Breast epithelium (tissue), 4 donors: ENCODE measurements around the gene CAPNS1. TPM values are rescaled to one million over a fixed set of nuclear protein-coding genes. Genes with fewer than 3 reads are reported as not detected.
"Not testable (repeated sequence)": the region's sequence is repeated elsewhere in the genome, so short reads cannot be mapped to it uniquely, and the experiment has no call there.

Experiments
- DNase-seq, 2 donors: peaks; one replicate each; pipeline ENCODE4 v3.0.0-alpha.2; 2019; ENCODE audit warnings: low spot score in 2 of 2
- H3K27ac ChIP-seq, 2 donors: fragments of 200-600 bp; sonication (generic) in 1 of 2; one replicate each; pipeline ENCODE4 v1.5.1; 2016 to 2019; ENCODE audit warnings: mild to moderate bottlenecking in 1 of 2
- H3K27me3 ChIP-seq, 2 donors: fragments of 200-600 bp; sonication (generic) in 1 of 2; one replicate each; pipeline versions ENCODE4 v1.5.1 to v1.6.0; 2017 to 2019; ENCODE audit warnings: control low read depth in 1 of 2, mild to moderate bottlenecking in 1 of 2
- H3K36me3 ChIP-seq: fragments of 200-600 bp; one replicate; pipeline ENCODE4 v1.5.1; 2019
- H3K4me1 ChIP-seq, 2 donors: fragments of 200-600 bp; sonication (generic); one replicate each; pipeline ENCODE4 v1.5.1; 2016 to 2019; ENCODE audit warnings: control low read depth in 1 of 2
- H3K4me3 ChIP-seq, 3 donors: fragments of 200-600 bp; sonication (generic); 1 replicate in 2 of 3; 2 replicates in 1 of 3; pipeline ENCODE4 v1.5.1; 2016 to 2019; ENCODE audit warnings: mild to moderate bottlenecking in 3 of 3, moderate library complexity in 2 of 3
- H3K9me3 ChIP-seq, 2 donors: fragments of 200-600 bp; sonication (generic) in 1 of 2; one replicate each; pipeline ENCODE4 v1.5.1; 2016 to 2019; ENCODE audit warnings: control low read depth in 1 of 2
- POLR2A ChIP-seq: fragments of 450-650 bp; IDR thresholded peaks from one replicate; pipeline ENCODE4 v1.6.1; 2016; ENCODE audit warnings: antibody characterized with exemption, mild to moderate bottlenecking, moderate library complexity
- POLR2AphosphoS5 ChIP-seq, 3 donors: sonication (generic); formaldehyde crosslinking; IDR thresholded peaks; one replicate each; pipeline ENCODE4 v1.6.1; 2017; ENCODE audit warnings: antibody characterized with exemption in 3 of 3
- intact Hi-C: fragments of 100-400 bp; cut with DNase I; formaldehyde crosslinking; loops from one replicate; pipeline ENCODE4 v1.15.1; 2023; ENCODE audit warnings: low total_unique reads
- total RNA-seq, 3 donors: library from RNA; depleted of rRNA; stranded (reverse); fragments of >200 nt; gene quantifications; one replicate each; pipeline ENCODE4 v1.1.0, GENCODE V29; 2016
- TF ChIP-seq, protein P1 (sequence below), 3 donors: fragments of 450-650 bp; IDR thresholded peaks; one replicate each; pipeline ENCODE4 v1.5.1; 2016 to 2017; ENCODE audit warnings: antibody characterized with exemption in 3 of 3, mild to moderate bottlenecking in 3 of 3, moderate library complexity in 3 of 3

Gene CAPNS1
- total RNA-seq, 3 donors from 2014 or later: 144 to 286 (median 200) TPM

DNA sequence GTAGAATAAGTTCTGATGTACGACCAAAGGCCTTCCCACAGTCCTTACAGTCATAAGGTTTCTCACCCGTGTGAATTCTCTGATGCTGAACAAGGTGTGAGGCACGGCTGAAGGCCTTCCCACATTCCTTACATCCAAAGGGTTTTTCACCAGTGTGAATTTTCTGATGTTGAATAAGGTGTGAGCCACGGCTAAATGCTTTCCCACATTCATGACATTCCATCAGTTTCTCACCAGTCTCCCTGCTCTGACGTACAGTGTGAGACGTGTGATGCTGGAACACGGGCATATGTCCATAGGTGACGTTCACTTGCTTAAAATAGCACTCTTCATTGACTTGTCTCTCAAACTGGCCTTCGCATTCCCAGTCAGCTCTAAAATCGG lies 43.4 kb downstream of the CAPNS1 start:
- intact Hi-C loops: no loop called here
- TF ChIP-seq, protein P1, sequence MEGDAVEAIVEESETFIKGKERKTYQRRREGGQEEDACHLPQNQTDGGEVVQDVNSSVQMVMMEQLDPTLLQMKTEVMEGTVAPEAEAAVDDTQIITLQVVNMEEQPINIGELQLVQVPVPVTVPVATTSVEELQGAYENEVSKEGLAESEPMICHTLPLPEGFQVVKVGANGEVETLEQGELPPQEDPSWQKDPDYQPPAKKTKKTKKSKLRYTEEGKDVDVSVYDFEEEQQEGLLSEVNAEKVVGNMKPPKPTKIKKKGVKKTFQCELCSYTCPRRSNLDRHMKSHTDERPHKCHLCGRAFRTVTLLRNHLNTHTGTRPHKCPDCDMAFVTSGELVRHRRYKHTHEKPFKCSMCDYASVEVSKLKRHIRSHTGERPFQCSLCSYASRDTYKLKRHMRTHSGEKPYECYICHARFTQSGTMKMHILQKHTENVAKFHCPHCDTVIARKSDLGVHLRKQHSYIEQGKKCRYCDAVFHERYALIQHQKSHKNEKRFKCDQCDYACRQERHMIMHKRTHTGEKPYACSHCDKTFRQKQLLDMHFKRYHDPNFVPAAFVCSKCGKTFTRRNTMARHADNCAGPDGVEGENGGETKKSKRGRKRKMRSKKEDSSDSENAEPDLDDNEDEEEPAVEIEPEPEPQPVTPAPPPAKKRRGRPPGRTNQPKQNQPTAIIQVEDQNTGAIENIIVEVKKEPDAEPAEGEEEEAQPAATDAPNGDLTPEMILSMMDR (IDR thresholded peaks at IDR 0.05): no peak
- TF ChIP-seq POLR2AphosphoS5 (IDR thresholded peaks at IDR 0.05): no peak
- no peak for TF ChIP-seq POLR2A
- Histone ChIP-seq H3K27ac (no peak overlapping the region), H3K27me3 (no peaks in the 10 kb centered on the region), H3K36me3 (no peaks in the 10 kb centered on the region), H3K9me3 (no peaks in the 10 kb centered on the region), H3K4me1 (no peaks in the 10 kb centered on the region), H3K4me3 (no peak overlapping the region)
- DNase-seq: no peak

DNA sequence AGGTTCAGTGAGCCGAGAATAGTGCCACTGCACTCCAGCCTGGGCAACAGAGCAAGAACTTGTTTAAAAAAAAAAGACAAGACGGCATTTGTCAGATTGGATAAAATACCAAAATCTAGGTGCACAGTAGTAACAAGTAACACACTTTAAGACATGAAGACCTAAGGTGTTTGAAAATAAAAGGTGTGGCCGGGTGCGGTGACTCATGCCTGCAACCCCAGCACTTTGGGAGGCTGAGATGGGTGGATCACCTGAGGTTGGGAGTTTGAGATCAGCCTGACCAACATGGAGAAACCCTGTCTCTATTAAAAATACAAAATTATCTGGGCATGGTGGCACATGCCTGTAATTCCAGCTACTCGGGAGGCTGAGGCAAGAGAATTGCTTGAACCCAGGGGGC lies 46.9 kb downstream of the CAPNS1 start:
- H3K27ac ChIP-seq, H3K9me3 ChIP-seq, H3K36me3 ChIP-seq, H3K27me3 ChIP-seq, intact Hi-C loops, H3K4me1 ChIP-seq, DNase-seq, H3K4me3 ChIP-seq: not testable (repeated sequence)

DNA sequence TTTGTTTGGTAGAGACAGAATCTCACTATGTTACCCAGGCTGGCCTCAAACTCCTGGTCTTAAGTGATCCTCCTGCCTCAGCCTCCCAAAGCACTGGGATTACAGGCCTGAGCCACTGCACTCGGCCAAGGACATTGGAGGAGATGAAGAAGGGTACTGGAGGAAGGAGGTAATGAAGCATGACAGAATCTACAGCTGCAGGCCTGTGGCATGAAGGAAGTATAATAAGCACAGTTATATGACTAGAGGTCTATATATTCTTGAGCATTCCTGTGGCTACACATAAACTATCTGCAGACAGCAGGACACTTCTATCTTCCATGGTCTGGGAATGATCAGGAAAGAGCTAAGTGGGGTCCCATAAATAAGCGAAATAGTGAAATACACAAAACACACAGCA lies 56.4 kb downstream of the CAPNS1 start:
- H3K27ac ChIP-seq: no peak overlapping the region
- no peaks in the 10 kb centered on the region for H3K27me3 ChIP-seq
- intact Hi-C loops: no loop called here
- no peak overlapping the region for H3K4me3 ChIP-seq
- H3K4me1 ChIP-seq: no peaks in the 10 kb centered on the region
- DNase-seq: no peak
- H3K36me3 ChIP-seq: no peaks in the 10 kb centered on the region
- no peak for TF ChIP-seq POLR2AphosphoS5 (IDR thresholded peaks at IDR 0.05)
- TF ChIP-seq, protein P1 (IDR thresholded peaks at IDR 0.05): no peak
- no peak for TF ChIP-seq POLR2A
- no peaks in the 10 kb centered on the region for H3K9me3 ChIP-seq

DNA sequence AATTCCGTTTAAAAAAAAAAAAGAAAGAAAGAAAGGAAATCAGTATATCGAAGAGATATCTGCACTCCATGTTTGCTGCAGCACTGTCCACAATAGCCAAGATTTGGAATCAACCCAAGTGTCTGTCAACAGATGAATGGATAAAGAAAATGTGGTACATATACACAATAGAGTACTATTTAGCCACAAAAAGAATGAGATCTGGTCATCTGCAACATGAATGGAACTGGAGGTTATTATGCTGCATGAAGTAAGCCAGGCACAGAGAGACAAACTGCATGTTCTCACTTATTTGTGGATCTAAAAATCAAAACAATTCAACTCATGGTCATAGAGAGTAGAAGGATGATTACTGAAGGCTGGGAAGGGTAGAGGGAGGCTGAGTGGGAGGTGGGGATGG lies 58.3 kb downstream of the CAPNS1 start:
- no peaks in the 10 kb centered on the region for H3K36me3 ChIP-seq
- no peaks in the 10 kb centered on the region for H3K27me3 ChIP-seq
- no peak overlapping the region for H3K27ac ChIP-seq
- no peaks in the 10 kb centered on the region for H3K4me1 ChIP-seq
- no peak for TF ChIP-seq POLR2AphosphoS5 (IDR thresholded peaks at IDR 0.05)
- TF ChIP-seq, protein P1 (IDR thresholded peaks at IDR 0.05): no peak
- intact Hi-C loops: no loop called here
- no peaks in the 10 kb centered on the region for H3K9me3 ChIP-seq
- no peak overlapping the region for H3K4me3 ChIP-seq
- DNase-seq: no peak

Other genes starting within 250 kb of the CAPNS1 start
- 10 to 100 TPM in 1 of 3 donors, 1 to 10 TPM in 2; 4.3 to 15.2 (median 7.9) TPM for gene NFKBID, start 239.5 kb upstream of the CAPNS1 start, total RNA-seq
- 1 to 10 TPM; 3.3 to 7.2 (median 3.5) TPM for gene HCST, start 237.5 kb upstream of the CAPNS1 start, total RNA-seq
- gene TYROBP, start 231.8 kb upstream of the CAPNS1 start, total RNA-seq: 100 to 1,000 TPM in 2 of 3 donors, 10 to 100 TPM in 1; 56.4 to 239 (median 112) TPM
- gene LRFN3, start 203.7 kb upstream of the CAPNS1 start, total RNA-seq: 1 to 10 TPM; 5.2 to 6.7 (median 5.4) TPM
- gene SDHAF1, start 144.9 kb upstream of the CAPNS1 start, total RNA-seq: 10 to 100 TPM; 47.5 to 58.8 (median 48.8) TPM
- gene SYNE4, start 131.3 kb upstream of the CAPNS1 start, total RNA-seq: 10 to 100 TPM in 1 of 3 donors, 1 to 10 TPM in 1, under 1 TPM in 1; 0.16 to 15.5 (median 9.5) TPM
- gene ALKBH6, start 125.9 kb upstream of the CAPNS1 start, total RNA-seq: 10 to 100 TPM; 18.0 to 23.0 (median 20.3) TPM
- gene CLIP3, start 107.2 kb upstream of the CAPNS1 start, total RNA-seq: 10 to 100 TPM in 1 of 3 donors, 1 to 10 TPM in 2; 7.5 to 13.4 (median 7.6) TPM
- 10 to 100 TPM in 2 of 3 donors, 1 to 10 TPM in 1; 8.6 to 11.0 (median 10.2) TPM for gene THAP8, start 85.8 kb upstream of the CAPNS1 start, total RNA-seq
- gene WDR62, start 85.2 kb upstream of the CAPNS1 start, total RNA-seq: under 1 TPM; 0.59 to 0.98 (median 0.80) TPM
- not detected for gene OVOL3, start 28.9 kb upstream of the CAPNS1 start, total RNA-seq
- gene POLR2I, start 25.2 kb upstream of the CAPNS1 start, total RNA-seq: 10 to 100 TPM; 44.2 to 68.2 (median 58.2) TPM
- gene TBCB, start 24.6 kb upstream of the CAPNS1 start, total RNA-seq: 100 to 1,000 TPM; 106 to 146 (median 124) TPM
- gene COX7A1, start 12.4 kb downstream of the CAPNS1 start, total RNA-seq: 10 to 100 TPM; 20.8 to 69.3 (median 29.5) TPM
- 1 to 10 TPM; 4.3 to 7.8 (median 7.2) TPM for gene ZNF565, start 74.6 kb downstream of the CAPNS1 start, total RNA-seq
- 100 to 1,000 TPM in 1 of 3 donors, 10 to 100 TPM in 2; 55.5 to 109 (median 78.7) TPM for gene ZNF146, start 75.0 kb downstream of the CAPNS1 start, total RNA-seq
- 10 to 100 TPM in 1 of 3 donors, 1 to 10 TPM in 2; 5.3 to 13.3 (median 8.5) TPM for gene ZFP14, start 239.1 kb downstream of the CAPNS1 start, total RNA-seq